ENCODE results near the gene MYL3. TPM values are rescaled to one million over a fixed set of nuclear protein-coding genes. Genes with fewer than 3 reads are reported as not detected.

Gene MYL3
- total RNA-seq, 2 donors from 2014 or later, result 208 to 223 TPM

DNA sequence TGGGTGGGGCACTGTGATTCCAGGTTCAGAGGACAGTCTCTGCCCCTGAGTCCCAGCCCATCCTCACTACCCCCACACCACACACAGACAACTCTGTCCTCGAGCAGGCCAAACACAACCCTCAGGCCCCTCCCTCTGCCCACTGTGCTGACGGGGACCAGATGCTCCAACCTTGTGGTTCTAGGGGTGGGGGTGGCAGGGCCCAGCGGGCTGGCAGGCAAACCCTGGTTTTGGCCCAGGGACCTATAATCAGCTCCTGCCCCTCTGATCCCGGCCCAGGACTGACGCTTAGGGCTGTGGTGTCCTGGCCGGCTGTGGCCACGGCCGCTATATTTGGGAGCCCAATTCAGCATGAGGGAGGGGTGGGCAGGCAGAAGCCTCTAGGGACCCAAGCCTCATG, 5.0 kb upstream of the MYL3 start:
- no peak for DNase-seq (ENCODE audit: low spot score)
- no peak overlapping the region for H3K4me3 ChIP-seq
- TF ChIP-seq, protein P1, sequence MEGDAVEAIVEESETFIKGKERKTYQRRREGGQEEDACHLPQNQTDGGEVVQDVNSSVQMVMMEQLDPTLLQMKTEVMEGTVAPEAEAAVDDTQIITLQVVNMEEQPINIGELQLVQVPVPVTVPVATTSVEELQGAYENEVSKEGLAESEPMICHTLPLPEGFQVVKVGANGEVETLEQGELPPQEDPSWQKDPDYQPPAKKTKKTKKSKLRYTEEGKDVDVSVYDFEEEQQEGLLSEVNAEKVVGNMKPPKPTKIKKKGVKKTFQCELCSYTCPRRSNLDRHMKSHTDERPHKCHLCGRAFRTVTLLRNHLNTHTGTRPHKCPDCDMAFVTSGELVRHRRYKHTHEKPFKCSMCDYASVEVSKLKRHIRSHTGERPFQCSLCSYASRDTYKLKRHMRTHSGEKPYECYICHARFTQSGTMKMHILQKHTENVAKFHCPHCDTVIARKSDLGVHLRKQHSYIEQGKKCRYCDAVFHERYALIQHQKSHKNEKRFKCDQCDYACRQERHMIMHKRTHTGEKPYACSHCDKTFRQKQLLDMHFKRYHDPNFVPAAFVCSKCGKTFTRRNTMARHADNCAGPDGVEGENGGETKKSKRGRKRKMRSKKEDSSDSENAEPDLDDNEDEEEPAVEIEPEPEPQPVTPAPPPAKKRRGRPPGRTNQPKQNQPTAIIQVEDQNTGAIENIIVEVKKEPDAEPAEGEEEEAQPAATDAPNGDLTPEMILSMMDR (IDR thresholded peaks at IDR 0.05), result no peak
- H3K4me1 ChIP-seq, result peaks cover 3 to 64% of the 10 kb centered on the region in 2 donors
- no peaks in the 10 kb centered on the region for H3K27me3 ChIP-seq
- H3K9me3 ChIP-seq, result no peaks in the 10 kb centered on the region
- H3K36me3 ChIP-seq, result no peaks in the 10 kb centered on the region
- H3K27ac ChIP-seq, result peak overlapping the region; percentile 50 to 73

DNA sequence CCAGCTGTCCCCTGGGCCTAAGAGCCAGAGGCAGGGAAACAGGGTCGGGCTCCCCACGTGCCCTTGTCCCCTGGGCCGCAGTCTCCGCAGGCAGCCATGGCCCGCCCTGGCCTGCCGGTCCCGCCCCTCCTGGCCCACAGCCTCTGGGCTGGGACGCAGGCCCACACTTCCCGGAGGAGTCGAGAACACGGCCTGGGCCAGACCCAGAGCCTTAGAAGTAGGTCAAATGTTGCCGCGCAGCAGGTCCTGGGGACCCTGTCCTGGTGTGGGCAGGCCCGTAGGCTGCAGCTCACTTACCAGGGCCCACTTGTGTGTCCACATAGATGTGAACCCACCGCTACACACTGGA, 4.3 kb upstream of the MYL3 start:
- H3K27ac ChIP-seq, result peak overlapping the region; percentile 50 to 73
- H3K27me3 ChIP-seq, result no peaks in the 10 kb centered on the region
- TF ChIP-seq, protein P1 (IDR thresholded peaks at IDR 0.05), result no peak
- DNase-seq (ENCODE audit: low spot score), result peak; percentile 91
- no peaks in the 10 kb centered on the region for H3K9me3 ChIP-seq
- H3K4me3 ChIP-seq, result no peak overlapping the region
- peaks cover 3 to 58% of the 10 kb centered on the region in 2 donors for H3K4me1 ChIP-seq
- H3K36me3 ChIP-seq, result no peaks in the 10 kb centered on the region

DNA sequence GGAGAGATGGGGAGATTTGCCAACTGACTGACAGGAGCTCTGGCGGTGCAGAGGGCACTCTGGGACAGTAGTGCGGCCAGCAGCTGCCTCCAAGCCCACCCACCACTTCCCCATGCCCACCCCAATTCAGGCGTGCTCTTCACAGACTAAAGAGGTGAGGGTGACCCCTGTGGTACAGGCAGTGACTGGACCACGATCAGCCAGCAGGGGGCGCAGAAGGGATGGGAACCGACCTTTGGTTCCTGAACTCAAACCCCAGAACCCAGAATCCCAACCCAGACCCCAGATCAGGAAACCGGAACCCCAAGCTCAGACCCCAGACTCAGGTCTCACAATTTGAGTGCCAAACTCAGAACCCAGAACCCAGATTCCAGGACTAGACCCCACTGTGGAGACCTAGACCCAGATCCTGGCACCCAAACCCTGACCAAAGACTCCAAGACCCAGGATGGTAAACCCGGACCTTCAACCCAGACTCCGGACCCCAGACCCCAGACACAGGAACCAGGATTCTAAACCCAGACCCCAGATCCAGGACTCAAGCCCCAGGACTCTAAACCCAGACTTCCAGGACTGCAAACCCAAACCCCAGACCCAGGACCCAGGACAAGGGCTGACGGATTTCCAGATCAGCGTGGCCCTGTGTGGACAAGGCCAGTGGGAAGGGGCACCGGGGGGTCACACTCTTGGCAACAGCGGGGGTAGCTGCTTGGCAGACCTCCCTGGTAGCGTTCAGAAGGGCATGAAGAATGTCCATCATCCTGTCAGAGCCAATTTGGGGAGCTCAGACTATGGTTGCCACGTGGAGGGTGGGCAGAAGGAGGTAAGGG, 3.7 kb upstream of the MYL3 start:
- Histone ChIP-seq H3K36me3 (no peaks in the 10 kb centered on the region), H3K4me3 (no peak overlapping the region), H3K4me1 (peaks cover 3 to 59% of the 10 kb centered on the region in 2 donors)

DNA sequence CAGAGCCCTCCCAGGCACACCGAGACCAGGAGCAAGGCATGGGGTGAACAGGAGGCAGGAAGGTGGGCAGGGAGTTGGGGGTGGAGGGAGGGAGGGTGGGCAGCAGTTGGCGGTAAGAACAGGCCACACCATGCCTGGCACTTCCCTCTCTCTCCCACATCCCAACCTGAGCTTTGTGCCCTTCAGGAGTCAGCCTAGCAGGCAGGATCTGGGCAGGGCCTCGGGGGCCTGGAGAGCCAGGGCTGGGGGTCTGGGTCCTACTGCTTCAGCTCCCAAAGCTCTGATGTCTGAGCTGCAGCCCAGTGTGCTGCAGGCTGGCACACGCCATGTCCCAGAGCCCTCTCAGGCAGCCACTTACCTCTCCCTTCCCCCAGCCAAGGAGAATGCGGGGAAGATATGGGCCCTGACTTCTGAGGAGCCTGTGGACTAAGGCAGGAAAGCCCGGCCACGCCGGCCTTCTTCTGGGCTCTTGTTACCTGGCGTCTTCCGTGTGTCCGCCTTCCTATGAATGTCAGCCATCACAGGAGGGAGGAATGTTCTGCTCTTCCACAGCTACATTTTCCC, 2.9 kb upstream of the MYL3 start:
- Histone ChIP-seq H3K36me3 (no peaks in the 10 kb centered on the region), H3K27me3 (no peaks in the 10 kb centered on the region), H3K9me3 (no peaks in the 10 kb centered on the region), H3K4me3 (no peak overlapping the region), H3K4me1 (peaks cover 3 to 59% of the 10 kb centered on the region in 2 donors), H3K27ac (peak overlapping the region; percentile 16 to 26)
- TF ChIP-seq, protein P1 (IDR thresholded peaks at IDR 0.05), result no peak
- no peak for DNase-seq (ENCODE audit: low spot score)

More for the DNA sequence above, 3.7 kb upstream of the MYL3 start:
- peak overlapping the region; percentile 50 to 73 for H3K27ac ChIP-seq
- TF ChIP-seq, protein P1 (IDR thresholded peaks at IDR 0.05), result peak; percentile 81 to 94
- peak; percentile 87 for DNase-seq (ENCODE audit: low spot score)
- no peaks in the 10 kb centered on the region for H3K9me3 ChIP-seq
- no peaks in the 10 kb centered on the region for H3K27me3 ChIP-seq

DNA sequence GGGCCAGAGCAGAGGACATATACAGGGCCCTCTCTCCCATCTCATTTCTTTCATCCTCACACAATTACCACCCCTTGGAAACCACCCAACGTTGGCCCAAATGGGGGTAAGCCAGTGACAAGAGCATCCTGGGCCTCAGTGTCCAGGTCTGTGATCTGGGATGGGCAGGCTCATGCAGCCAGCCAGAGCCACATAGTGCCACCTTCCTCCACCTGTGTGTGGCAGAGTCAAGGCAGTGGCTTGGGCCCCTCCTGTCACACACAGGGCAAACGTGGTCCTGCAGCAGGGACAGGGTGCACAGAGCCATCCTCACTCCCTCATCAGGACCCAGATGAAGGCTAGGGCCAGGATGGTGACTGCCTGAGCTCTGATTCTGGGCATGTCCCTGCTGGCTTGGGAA, 2.3 kb upstream of the MYL3 start:
- Histone ChIP-seq H3K27ac (peak overlapping the region; percentile 7 to 26), H3K27me3 (no peaks in the 10 kb centered on the region), H3K36me3 (no peaks in the 10 kb centered on the region), H3K4me3 (no peak overlapping the region), H3K9me3 (no peaks in the 10 kb centered on the region), H3K4me1 (peaks cover 3 to 55% of the 10 kb centered on the region in 2 donors)
- TF ChIP-seq, protein P1 (IDR thresholded peaks at IDR 0.05), result no peak
- no peak for DNase-seq (ENCODE audit: low spot score)

All from right atrium auricular region (tissue), 2 donors.